ENCODE results near the gene PTK7.
A peak's percentile ranks its signal among the peaks of the same experiment; 100 is the strongest.
"Not testable (repeated sequence)": the region's sequence is repeated elsewhere in the genome, so short reads cannot be mapped to it uniquely, and the experiment has no call there.

The PTK7 gene

GRCh38 chr6:43120101-43120763 is 44.1 kb downstream of the PTK7 start:
- no peak for DNase-seq

- DNase-seq = no peak
Observed at GRCh38 chr6:43120944-43121913, 45.1 kb downstream of the PTK7 start.

GRCh38 chr6:43122146-43122545 is 46.0 kb downstream of the PTK7 start:
- no peak for DNase-seq

- DNase-seq = no peak
Observed at GRCh38 chr6:43123461-43124314, 47.6 kb downstream of the PTK7 start.

- no peak for DNase-seq
Observed at GRCh38 chr6:43124481-43124880, 48.4 kb downstream of the PTK7 start.

- DNase-seq = no peak
Observed at GRCh38 chr6:43125119-43125518, 49.0 kb downstream of the PTK7 start.

- no peak for DNase-seq
Observed at GRCh38 chr6:43125555-43125954, 49.4 kb downstream of the PTK7 start.

GRCh38 chr6:43127180-43127579 is 51.1 kb downstream of the PTK7 start:
- DNase-seq = no peak

- no peak for DNase-seq
Observed at GRCh38 chr6:43127877-43128276, 51.8 kb downstream of the PTK7 start.

- DNase-seq = no peak
Observed at GRCh38 chr6:43128926-43129325, 52.8 kb downstream of the PTK7 start.

GRCh38 chr6:43129434-43130194 is 53.5 kb downstream of the PTK7 start:
- DNase-seq = no peak

- DNase-seq = no peak
Observed at GRCh38 chr6:43130429-43130828, 54.3 kb downstream of the PTK7 start.

- DNase-seq = not testable (repeated sequence)
Observed at GRCh38 chr6:43131379-43131778, 55.3 kb downstream of the PTK7 start.

GRCh38 chr6:43138267-43138666 is 62.2 kb downstream of the PTK7 start:
- no peak for DNase-seq

- DNase-seq = not testable (repeated sequence)
Observed at GRCh38 chr6:43139973-43140372, 63.9 kb downstream of the PTK7 start.

- DNase-seq = no peak
Observed at GRCh38 chr6:43141644-43142043, 65.5 kb downstream of the PTK7 start.

GRCh38 chr6:43142101-43142500 is 66.0 kb downstream of the PTK7 start:
- DNase-seq = no peak

GRCh38 chr6:43143235-43144128 is 67.4 kb downstream of the PTK7 start:
- DNase-seq = peak; percentile 74

- DNase-seq = no peak
Observed at GRCh38 chr6:43144879-43145278, 68.8 kb downstream of the PTK7 start.

- DNase-seq = no peak
Observed at GRCh38 chr6:43146261-43146660, 70.1 kb downstream of the PTK7 start.

Data from stimulated activated CD4-positive, alpha-beta T cell treated with anti-CD3 and anti-CD28 coated beads, Interleukin-1b, Interleukin-23, amount 100 ng/mL, for 48 hours (primary cell).